IMR-90 (cell line): Measurements from ENCODE around the gene CDC6. TPM values are rescaled to one million over a fixed set of nuclear protein-coding genes. Genes with fewer than 3 reads are reported as not detected.

Source experiments
- ATAC-seq: fragments of 200-7000 bp; cut with Tn5 transposase; 2 replicates; pipeline ENCODE4 v1.9.1; 2020; ENCODE audit warnings: low read depth, mild to moderate bottlenecking, moderate library complexity
- BruUV-seq: library from RNA; stranded (reverse); fragments of 400-500 nt; replicated peaks from 2 replicates; lab custom pipeline; 2021; lab: Mats Ljungman, UMichigan
- CTCF ChIA-PET: fragments of 300-600 bp; formaldehyde crosslinking; extraction: SDS; loops from one replicate; lab custom pipeline; 2021; ENCODE audit warnings: antibody characterized with exemption; lab: Yijun Ruan, JAX
- POLR2A ChIA-PET: fragments of 300-600 bp; sonication (Branson Sonifier 250); formaldehyde crosslinking; loops from one replicate; lab custom pipeline; 2022; ENCODE audit warnings: antibody characterized with exemption; ENCODE audit not compliant: unreplicated experiment; lab: Charles Lee
- DNase-seq: peaks from one replicate; pipeline ENCODE4 v3.0.0; 2013
- H2AFZ ChIP-seq: replicated peaks from 2 replicates; pipeline ENCODE3; 2013; ENCODE audit warnings: low read length, mild to moderate bottlenecking; ENCODE audit not compliant: poor library complexity
- H2AK5ac ChIP-seq: 2 replicates; pipeline ENCODE4 v1.6.1; 2013; ENCODE audit warnings: low read depth, low read length, inconsistent platforms
- H2AK9ac ChIP-seq: replicated peaks from 2 replicates; pipeline ENCODE3; 2013; ENCODE audit warnings: mild to moderate bottlenecking, low read depth, low read length, moderate library complexity; ENCODE audit not compliant: poor library complexity
- H2BK120ac ChIP-seq: 2 replicates; pipeline ENCODE4 v1.6.1; 2013; ENCODE audit warnings: low read depth, low read length, inconsistent platforms
- H2BK15ac ChIP-seq: 3 replicates; pipeline ENCODE4 v1.6.1; 2013; ENCODE audit warnings: low read depth, low read length, inconsistent platforms
- H2BK20ac ChIP-seq: 2 replicates; pipeline ENCODE4 v1.6.1; 2013; ENCODE audit warnings: low read depth, mild to moderate bottlenecking, inconsistent platforms, low read length, moderate library complexity
- H2BK5ac ChIP-seq: 2 replicates; pipeline ENCODE4 v1.6.1; 2013; ENCODE audit warnings: mild to moderate bottlenecking, low read depth, low read length, inconsistent platforms; ENCODE audit not compliant: poor library complexity, severe bottlenecking
- H3K14ac ChIP-seq: replicated peaks from 2 replicates; pipeline ENCODE4 v1.6.1; 2013; ENCODE audit warnings: low read depth, low read length, inconsistent platforms
- H3K18ac ChIP-seq: 2 replicates; pipeline ENCODE4 v1.6.1; 2013; ENCODE audit warnings: low read depth, low read length, control low read depth
- H3K23ac ChIP-seq: 2 replicates; pipeline ENCODE4 v1.6.1; 2013; ENCODE audit warnings: low read depth, low read length, inconsistent platforms
- H3K27ac ChIP-seq: 2 replicates; pipeline ENCODE4 v1.5.1; 2013; ENCODE audit warnings: mild to moderate bottlenecking, control low read depth, low read length; ENCODE audit not compliant: insufficient read depth
- H3K27me3 ChIP-seq: 2 replicates; pipeline ENCODE4 v1.6.1; 2013; ENCODE audit warnings: low read length; ENCODE audit not compliant: control insufficient read depth, insufficient read depth
- H3K36me3 ChIP-seq: 2 replicates; pipeline ENCODE4 v1.6.1; 2013; ENCODE audit warnings: low read length, mixed read lengths; ENCODE audit not compliant: control insufficient read depth, insufficient read depth
- H3K4ac ChIP-seq: 2 replicates; pipeline ENCODE4 v1.6.1; 2013; ENCODE audit warnings: low read depth, low read length, inconsistent platforms
- H3K4me1 ChIP-seq: 2 replicates; pipeline ENCODE4 v1.6.1; 2013; ENCODE audit warnings: low read length, mixed read lengths; ENCODE audit not compliant: control insufficient read depth, insufficient read depth
- H3K4me2 ChIP-seq: 2 replicates; pipeline ENCODE4 v1.6.1; 2013; ENCODE audit warnings: low read depth, mild to moderate bottlenecking, control low read depth, low read length, moderate library complexity
- H3K4me3 ChIP-seq: 2 replicates; pipeline ENCODE4 v1.5.1; 2013; ENCODE audit warnings: low read depth, mild to moderate bottlenecking, control low read depth, low read length, moderate library complexity; ENCODE audit not compliant: insufficient read depth
- H3K56ac ChIP-seq: 2 replicates; pipeline ENCODE4 v1.6.1; 2013; ENCODE audit warnings: low read length, inconsistent platforms; ENCODE audit not compliant: insufficient read depth; ENCODE audit errors: extremely low read depth
- H3K79me1 ChIP-seq, 2 experiments: 2 replicates each; pipeline ENCODE4 v1.6.1; 2013; ENCODE audit warnings: low read length in 2 of 2, inconsistent platforms in 1 of 2, low read depth in 1 of 2
- H3K9ac ChIP-seq: 2 replicates; pipeline ENCODE4 v1.6.1; 2013; ENCODE audit warnings: low read depth, low read length, control low read depth
- H3K9me1 ChIP-seq: 2 replicates; pipeline ENCODE4 v1.6.1; 2013; ENCODE audit warnings: low read length, inconsistent platforms; ENCODE audit not compliant: insufficient read depth
- H3K9me3 ChIP-seq: 2 replicates; pipeline ENCODE4 v1.6.1; 2013; ENCODE audit warnings: low read length; ENCODE audit not compliant: control insufficient read depth, insufficient read depth
- H4K20me1 ChIP-seq: 2 replicates; pipeline ENCODE4 v1.6.1; 2013; ENCODE audit warnings: low read length, inconsistent platforms; ENCODE audit not compliant: insufficient read depth
- H4K5ac ChIP-seq: 2 replicates; pipeline ENCODE4 v1.6.1; 2013; ENCODE audit warnings: mild to moderate bottlenecking, low read depth, low read length, control low read depth
- H4K8ac ChIP-seq, 2 experiments: 2 replicates each; pipeline ENCODE4 v1.6.1; 2013; ENCODE audit warnings: low read depth in 2 of 2, low read length in 2 of 2, control low read depth in 1 of 2, inconsistent platforms in 1 of 2
- H4K91ac ChIP-seq: 2 replicates; pipeline ENCODE4 v1.6.1; 2013; ENCODE audit warnings: low read depth, low read length, inconsistent platforms; ENCODE audit not compliant: insufficient read depth
- CHD1 ChIP-seq: IDR thresholded peaks from 2 replicates; pipeline ENCODE4 v1.6.1; 2012; ENCODE audit warnings: low read depth, low read length, improper control_type of control experiment
- CTCF ChIP-seq: conservative IDR thresholded peaks from 2 replicates; pipeline ENCODE4 v1.5.1; 2012; ENCODE audit warnings: mild to moderate bottlenecking, low read depth, low read length, improper control_type of control experiment
- ELK1 ChIP-seq: fragments of 150-350 bp; IDR thresholded peaks from 2 replicates; pipeline ENCODE4 v1.6.1; 2016; ENCODE audit warnings: low read depth, mild to moderate bottlenecking, low read length, moderate library complexity, borderline replicate concordance
- MAFK ChIP-seq: IDR thresholded peaks from 2 replicates; pipeline ENCODE4 v1.6.1; 2012; ENCODE audit warnings: low read depth, low read length, improper control_type of control experiment
- NFE2L2 ChIP-seq: fragments of 150-350 bp; IDR thresholded peaks from 2 replicates; pipeline ENCODE4 v1.6.1; 2016; ENCODE audit warnings: low read depth, mild to moderate bottlenecking, low read length
- RCOR1 ChIP-seq: IDR thresholded peaks from 2 replicates; pipeline ENCODE4 v1.6.1; 2012; ENCODE audit warnings: mild to moderate bottlenecking, low read length, improper control_type of control experiment; ENCODE audit not compliant: insufficient replicate concordance
- RFX5 ChIP-seq: IDR thresholded peaks from 2 replicates; pipeline ENCODE4 v1.8.0; 2012; ENCODE audit warnings: low read depth, mild to moderate bottlenecking, low read length, moderate library complexity
- SMC3 ChIP-seq: fragments of 150-350 bp; IDR thresholded peaks from 2 replicates; pipeline ENCODE4 v1.6.1; 2016; ENCODE audit warnings: low read depth, mild to moderate bottlenecking, antibody characterized with exemption, low read length, moderate library complexity
- WGBS, 2 experiments: methylation state at CpG; one replicate each; pipeline versions ENCODE4 v1.1.5 to v1.1.7; 2013; ENCODE audit warnings: missing lambda C conversion rate in 2 of 2; ENCODE audit not compliant: insufficient read length in 1 of 2; ENCODE audit errors: extremely low coverage in 2 of 2; 5-methylcytosine and 5-hydroxymethylcytosine counted together
- dilution Hi-C: fragments of 300-500 bp; cut with HindIII; formaldehyde crosslinking; loops from one replicate; pipeline ENCODE4 v1.14.3; 2018; ENCODE audit warnings: low sequenced_read_pairs; ENCODE audit not compliant: unreplicated experiment
- in situ Hi-C: fragments of 300-500 bp; cut with MboI; formaldehyde crosslinking; loops from 3 replicates; pipeline ENCODE4 v1.14.3; 2019; ENCODE audit warnings: low sequenced_read_pairs, inconsistent platforms, mixed read lengths
- intact Hi-C: fragments of 100-400 bp; cut with micrococcal nuclease; formaldehyde crosslinking; loops from 2 replicates; pipeline ENCODE4 v1.10.0; 2022
- polyA plus RNA-seq, 3 experiments: library from polyadenylated mRNA; depleted of rRNA; stranded (reverse); fragments of >200 nt; gene quantifications; 2 replicates each; pipeline ENCODE4 v1.2.3, GENCODE V29; 2012; ENCODE audit warnings: low replicate concordance in 1 of 3
- total RNA-seq: library from RNA; depleted of rRNA; stranded (reverse); fragments of >200 nt; gene quantifications from 2 replicates; pipeline ENCODE4 v1.2.3, GENCODE V29; 2012

Gene CDC6
- total and polyA plus RNA-seq, 2 of the 4 experiments (the other 2 are of a cell fraction) = 15.3 to 25.6 TPM

DNA sequence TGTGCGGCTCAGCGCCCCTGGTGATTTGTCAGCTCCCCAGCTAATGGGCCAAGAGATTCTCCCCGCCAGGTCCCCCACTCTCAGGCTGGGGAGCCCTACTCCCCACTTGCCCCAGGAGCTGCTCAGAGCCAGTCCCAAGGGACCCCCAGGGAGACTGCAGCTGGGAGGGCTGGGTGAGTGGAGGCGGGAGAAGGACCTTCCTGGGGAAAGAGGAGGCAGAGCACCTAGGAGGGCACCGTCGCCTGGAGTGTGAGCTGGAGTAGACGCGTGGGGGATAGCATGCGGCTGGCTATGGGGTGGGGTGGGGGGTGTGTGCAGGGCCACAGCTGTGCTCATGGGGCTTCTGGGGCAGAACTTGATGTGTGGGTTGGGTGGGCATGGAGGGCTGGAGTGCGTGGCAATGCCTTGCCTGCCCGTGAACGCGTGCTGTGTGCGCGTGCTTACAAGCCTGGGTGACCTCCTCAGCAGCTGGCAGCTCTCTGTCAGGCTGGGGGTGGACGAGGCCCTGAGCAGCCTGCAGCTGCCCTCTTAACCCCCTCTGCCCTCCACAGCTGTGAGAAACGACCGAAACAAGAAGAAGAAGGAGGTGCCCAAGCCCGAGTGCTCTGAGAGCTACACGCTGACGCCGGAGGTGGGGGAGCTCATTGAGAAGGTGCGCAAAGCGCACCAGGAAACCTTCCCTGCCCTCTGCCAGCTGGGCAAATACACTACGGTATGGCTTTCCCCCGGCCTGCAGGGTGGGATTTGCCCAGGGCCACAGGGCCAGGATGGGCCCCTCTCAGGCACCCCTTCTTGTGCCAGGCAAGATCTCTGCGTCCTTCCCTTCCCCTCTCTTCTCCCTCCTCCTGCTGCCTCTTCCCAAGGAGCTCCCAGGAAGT lies 63.9 kb downstream of the CDC6 start (continued):
- TF ChIP-seq CTCF = no peak

GRCh38 chr17:40352237-40352778 lies 64.6 kb downstream of the CDC6 start:
- H2AK9ac ChIP-seq = no peak overlapping the region
- H3K14ac ChIP-seq = no peak overlapping the region
- H2BK15ac ChIP-seq = no peak overlapping the region
- POLR2A ChIA-PET = interaction anchor here (0.6 kb wide), 1 partner anchor 46 kb away, joined by 3 read pairs; no protein-coding TSS in a partner anchor
- H2BK120ac ChIP-seq = no peak overlapping the region
- H3K4me1 ChIP-seq = peaks cover 24% of the 10 kb centered on the region
- no peaks in the 10 kb centered on the region for H3K9me3 ChIP-seq
- H3K79me1 ChIP-seq = peaks cover 27 to 70% of the 10 kb centered on the region in 2 experiments
- H2AFZ ChIP-seq = peak overlapping the region; percentile 56
- no peak overlapping the region for H3K18ac ChIP-seq
- H4K20me1 ChIP-seq = peaks cover 52% of the 10 kb centered on the region
- ATAC-seq (no peak), DNase-seq (no peak)
- BruUV-seq = no TSS peak
- no peak overlapping the region for H3K27ac ChIP-seq
- H3K4me2 ChIP-seq = no peak overlapping the region
- CTCF ChIA-PET = interaction anchor here (1.4 kb wide), 1 partner anchor 49 kb away, joined by 4 read pairs; no protein-coding TSS in a partner anchor
- WGBS, 2 experiments = 63% methylated on average over 2 of the region's 7 CpGs; no CpG with 5 or more reads in 1 of the 2 experiments
- H3K56ac ChIP-seq = no peak overlapping the region
- no peak overlapping the region for H3K4me3 ChIP-seq
- H2AK5ac ChIP-seq = no peak overlapping the region
- H3K23ac ChIP-seq = no peak overlapping the region
- H2BK5ac ChIP-seq = no peak overlapping the region
- H4K91ac ChIP-seq = no peak overlapping the region
- intact Hi-C loops = no loop called here
- H4K5ac ChIP-seq = no peak overlapping the region
- H3K9ac ChIP-seq = no peak overlapping the region
- H3K9me1 ChIP-seq = peaks cover under 1% of the 10 kb centered on the region
- H3K36me3 ChIP-seq = peaks cover 63% of the 10 kb centered on the region
- H2BK20ac ChIP-seq = no peak overlapping the region
- H3K27me3 ChIP-seq = no peaks in the 10 kb centered on the region
- no peak overlapping the region for H3K4ac ChIP-seq
- H4K8ac ChIP-seq = no peak overlapping the region
- in situ Hi-C loops = loop anchor here (5.0 to 25.0 kb wide), 4 partner anchors 50 to 1310 kb away; partner anchors contain the start of genes KRT27, KRT28 and WIPF2
- dilution Hi-C loops = no loop called here
- TF ChIP-seq CHD1 (no peak), SMC3 (no peak), RCOR1 (no peak), MAFK (no peak), ELK1 (no peak), RFX5 (no peak), NFE2L2 (no peak), CTCF (no peak)
